NCI-H446 (cell line): Measurements from ENCODE around the gene PMS1.
"Not testable (repeated sequence)": the region's sequence is repeated elsewhere in the genome, so short reads cannot be mapped to it uniquely, and the experiment has no call there.

Experiments used
- DNase-seq, 2 experiments: peaks; one replicate each; lab custom pipeline; 2025; lab: John Stamatoyannopoulos, UW

PMS1 gene

GRCh38 chr2:189818249-189819038 lies 34.2 kb downstream of the PMS1 start:
- no peak for DNase-seq

- no peak for DNase-seq
These were observed 35.1 kb downstream of the PMS1 start for GRCh38 chr2:189819297-189819704.

GRCh38 chr2:189821953-189822748 lies 37.9 kb downstream of the PMS1 start:
- DNase-seq: no peak

- DNase-seq: no peak
These were observed 40.6 kb downstream of the PMS1 start for GRCh38 chr2:189824694-189825396.

- DNase-seq: no peak
These were observed 41.8 kb downstream of the PMS1 start for GRCh38 chr2:189826039-189826438.

- no peak for DNase-seq
These were observed 45.0 kb downstream of the PMS1 start for GRCh38 chr2:189829102-189829833.

GRCh38 chr2:189830510-189830909 lies 46.3 kb downstream of the PMS1 start:
- DNase-seq: no peak

GRCh38 chr2:189834059-189834458 lies 49.8 kb downstream of the PMS1 start:
- DNase-seq: no peak

GRCh38 chr2:189834642-189835041 lies 50.4 kb downstream of the PMS1 start:
- not testable (repeated sequence) for DNase-seq

GRCh38 chr2:189835855-189836558 lies 51.8 kb downstream of the PMS1 start:
- DNase-seq: no peak

- DNase-seq: no peak
These were observed 52.4 kb downstream of the PMS1 start for GRCh38 chr2:189836644-189837043.

- peak in 1 of 2 experiments; percentile 12 for DNase-seq
These were observed 53.1 kb downstream of the PMS1 start for GRCh38 chr2:189837326-189837725.

GRCh38 chr2:189841019-189841418 lies 56.8 kb downstream of the PMS1 start:
- no peak for DNase-seq

GRCh38 chr2:189848276-189848675 lies 64.0 kb downstream of the PMS1 start:
- DNase-seq: peak in 1 of 2 experiments; percentile 30

GRCh38 chr2:189849550-189849949 lies 65.3 kb downstream of the PMS1 start:
- no peak for DNase-seq

- no peak for DNase-seq
These were observed 67.0 kb downstream of the PMS1 start for GRCh38 chr2:189851174-189851826.

- no peak for DNase-seq
These were observed 69.9 kb downstream of the PMS1 start for GRCh38 chr2:189854187-189854586.

GRCh38 chr2:189854940-189855339 lies 70.7 kb downstream of the PMS1 start:
- DNase-seq: no peak

- DNase-seq: no peak
These were observed 74.0 kb downstream of the PMS1 start for GRCh38 chr2:189858291-189858690.

GRCh38 chr2:189860161-189860560 lies 75.9 kb downstream of the PMS1 start:
- DNase-seq: no peak

- DNase-seq: no peak
These were observed 78.5 kb downstream of the PMS1 start for GRCh38 chr2:189862751-189863150.
